ENCODE data around the gene HCST.

GRCh38 chr19:35940839-35941238 lies 38.5 kb downstream of the HCST start:
- TF ChIP-seq, protein P1, sequence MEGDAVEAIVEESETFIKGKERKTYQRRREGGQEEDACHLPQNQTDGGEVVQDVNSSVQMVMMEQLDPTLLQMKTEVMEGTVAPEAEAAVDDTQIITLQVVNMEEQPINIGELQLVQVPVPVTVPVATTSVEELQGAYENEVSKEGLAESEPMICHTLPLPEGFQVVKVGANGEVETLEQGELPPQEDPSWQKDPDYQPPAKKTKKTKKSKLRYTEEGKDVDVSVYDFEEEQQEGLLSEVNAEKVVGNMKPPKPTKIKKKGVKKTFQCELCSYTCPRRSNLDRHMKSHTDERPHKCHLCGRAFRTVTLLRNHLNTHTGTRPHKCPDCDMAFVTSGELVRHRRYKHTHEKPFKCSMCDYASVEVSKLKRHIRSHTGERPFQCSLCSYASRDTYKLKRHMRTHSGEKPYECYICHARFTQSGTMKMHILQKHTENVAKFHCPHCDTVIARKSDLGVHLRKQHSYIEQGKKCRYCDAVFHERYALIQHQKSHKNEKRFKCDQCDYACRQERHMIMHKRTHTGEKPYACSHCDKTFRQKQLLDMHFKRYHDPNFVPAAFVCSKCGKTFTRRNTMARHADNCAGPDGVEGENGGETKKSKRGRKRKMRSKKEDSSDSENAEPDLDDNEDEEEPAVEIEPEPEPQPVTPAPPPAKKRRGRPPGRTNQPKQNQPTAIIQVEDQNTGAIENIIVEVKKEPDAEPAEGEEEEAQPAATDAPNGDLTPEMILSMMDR (IDR thresholded peaks at IDR 0.05), result no peak
- no peak for TF ChIP-seq POLR2A (IDR thresholded peaks at IDR 0.05)

Measured in ovary (tissue), 3 donors.